HepG2 (cell line): ENCODE measurements around the gene ETFB. TPM values are rescaled to one million over a fixed set of nuclear protein-coding genes. Genes with fewer than 3 reads are reported as not detected.
A peak's percentile ranks its signal among the peaks of the same experiment; 100 is the strongest.

Source experiments
- CHD4 ChIP-seq: fragments of 200-600 bp; sonication (generic); IDR thresholded peaks from 2 replicates; pipeline ENCODE4 v1.7.0; 2017; ENCODE audit warnings: mild to moderate bottlenecking, low read length, borderline replicate concordance
- CREB3 ChIP-seq: sonication (generic); formaldehyde crosslinking; IDR thresholded peaks from 2 replicates; pipeline ENCODE4 v1.5.0; 2020; ENCODE audit warnings: missing genetic modification reagents
- KDM6A ChIP-seq: IDR thresholded peaks from 2 replicates; pipeline ENCODE4 v1.6.1; 2016; ENCODE audit warnings: low read depth
- MED1 ChIP-seq: sonication (generic); formaldehyde crosslinking; IDR thresholded peaks from 2 replicates; pipeline ENCODE4 v1.4.0; 2020; ENCODE audit warnings: missing genetic modification reagents
- MED13 ChIP-seq: sonication (generic); formaldehyde crosslinking; IDR thresholded peaks from 2 replicates; pipeline ENCODE4 v1.5.0; 2020; ENCODE audit warnings: missing genetic modification reagents
- NFE2L1 ChIP-seq: sonication (generic); formaldehyde crosslinking; IDR thresholded peaks from 2 replicates; pipeline ENCODE4 v1.4.0; 2020; ENCODE audit warnings: missing genetic modification reagents, mild to moderate bottlenecking, borderline replicate concordance
- NFYC ChIP-seq: IDR thresholded peaks from 2 replicates; pipeline ENCODE4 v1.6.1; 2016; ENCODE audit warnings: missing genetic modification reagents, missing compliant biosample characterization
- SAFB2 ChIP-seq: sonication (generic); formaldehyde crosslinking; IDR thresholded peaks from 2 replicates; pipeline ENCODE4 v1.5.1; 2020; ENCODE audit warnings: missing genetic modification reagents, low read depth, mild to moderate bottlenecking, borderline replicate concordance
- SETDB1 ChIP-seq: sonication (generic); formaldehyde crosslinking; IDR thresholded peaks from 2 replicates; pipeline ENCODE4 v1.5.1; 2020; ENCODE audit warnings: missing genetic modification reagents, mild to moderate bottlenecking, borderline replicate concordance
- SKI ChIP-seq: fragments of 450-650 bp; IDR thresholded peaks from one replicate; pipeline ENCODE4 v1.6.1; 2018; ENCODE audit warnings: mild to moderate bottlenecking; ENCODE audit not compliant: partially characterized antibody
- SSRP1 ChIP-seq: IDR thresholded peaks from 2 replicates; pipeline ENCODE4 v1.6.1; 2016; ENCODE audit warnings: control low read depth
- STAG1 ChIP-seq: sonication (generic); formaldehyde crosslinking; IDR thresholded peaks from 2 replicates; pipeline ENCODE4 v1.4.0; 2020; ENCODE audit warnings: missing genetic modification reagents
- TRIM22 ChIP-seq: fragments of 450-650 bp; IDR thresholded peaks from 2 replicates; pipeline ENCODE4 v1.6.1; 2017
- ZNF10 ChIP-seq: sonication (generic); formaldehyde crosslinking; IDR thresholded peaks from 2 replicates; pipeline ENCODE4 v1.4.0; 2020; ENCODE audit warnings: mild to moderate bottlenecking, low read depth, missing genetic modification reagents, borderline replicate concordance
- ZNF30 ChIP-seq: sonication (generic); formaldehyde crosslinking; IDR thresholded peaks from 2 replicates; pipeline ENCODE4 v1.5.0; 2020; ENCODE audit warnings: mild to moderate bottlenecking, missing genetic modification reagents
- ZNF451 ChIP-seq: sonication (generic); formaldehyde crosslinking; IDR thresholded peaks from 2 replicates; pipeline ENCODE4 v1.5.0; 2020; ENCODE audit warnings: mild to moderate bottlenecking, missing genetic modification reagents
- polyA plus RNA-seq, 8 experiments: library from polyadenylated mRNA; depleted of rRNA in 3 of 8; stranded (reverse) in 7 of 8; unstranded in 1 of 8; fragments of >200 nt; fragmentation: Illumina TruSeq in 4 of 8; extraction: Trizol in 4 of 8; gene quantifications; 2 replicates each; pipeline versions ENCODE4 v1.2.1 to v1.2.3, GENCODE V29; 2011 to 2016; ENCODE audit warnings: low read depth in 4 of 8, missing spikeins in 1 of 8, mixed read lengths in 1 of 8; ENCODE audit not compliant: insufficient read depth in 1 of 8
- total RNA-seq, 5 experiments: library from RNA; depleted of rRNA; stranded (reverse); fragments of >200 nt; fragmentation: Illumina TruSeq; extraction: Trizol; gene quantifications; 2 replicates each; pipeline ENCODE4 v1.2.3, GENCODE V29; 2016; ENCODE audit warnings: low read depth in 1 of 5
- TF ChIP-seq, protein P1 (sequence below): sonication (generic); formaldehyde crosslinking; IDR thresholded peaks from 2 replicates; pipeline ENCODE4 v1.4.0; 2020; ENCODE audit warnings: missing genetic modification reagents
- TF ChIP-seq, protein P2 (sequence below): sonication (generic); formaldehyde crosslinking; IDR thresholded peaks from 2 replicates; pipeline ENCODE4 v1.4.0; 2020; ENCODE audit warnings: missing genetic modification reagents
- TF ChIP-seq, protein P3 (sequence below): sonication (generic); formaldehyde crosslinking; IDR thresholded peaks from 2 replicates; pipeline ENCODE4 v1.8.0; 2022; ENCODE audit warnings: mild to moderate bottlenecking, missing genetic modification reagents
- TF ChIP-seq, protein P4 (sequence below): sonication (generic); formaldehyde crosslinking; IDR thresholded peaks from 2 replicates; pipeline ENCODE4 v1.5.0; 2020; ENCODE audit warnings: missing genetic modification reagents

Gene ETFB
- total and polyA plus RNA-seq, 2 of the 13 experiments (the other 11 are each of a cell fraction or from before 2014, with no cell fraction given), result 678 to 1,314 TPM

- TF ChIP-seq TRIM22 (no peak), SSRP1 (CRISPR knock-in tag) (no peak), SETDB1 (no peak), CREB3 (CRISPR knock-in tag) (no peak), MED13 (CRISPR knock-in tag) (no peak), ZNF451 (CRISPR knock-in tag) (no peak), ZNF10 (CRISPR knock-in tag) (no peak), NFE2L1 (CRISPR knock-in tag) (no peak), MED1 (CRISPR knock-in tag) (peak; percentile 52; the same call in 1 of the 2 replicates), STAG1 (no peak), SAFB2 (CRISPR knock-in tag) (no peak), ZNF30 (no peak), CHD4 (no peak), KDM6A (CRISPR knock-in tag) (0 out of 2 replicates have a peak, but pooled peaks have one; percentile 35), SKI (no peak), NFYC (CRISPR knock-in tag) (no peak)
- TF ChIP-seq, protein P1, sequence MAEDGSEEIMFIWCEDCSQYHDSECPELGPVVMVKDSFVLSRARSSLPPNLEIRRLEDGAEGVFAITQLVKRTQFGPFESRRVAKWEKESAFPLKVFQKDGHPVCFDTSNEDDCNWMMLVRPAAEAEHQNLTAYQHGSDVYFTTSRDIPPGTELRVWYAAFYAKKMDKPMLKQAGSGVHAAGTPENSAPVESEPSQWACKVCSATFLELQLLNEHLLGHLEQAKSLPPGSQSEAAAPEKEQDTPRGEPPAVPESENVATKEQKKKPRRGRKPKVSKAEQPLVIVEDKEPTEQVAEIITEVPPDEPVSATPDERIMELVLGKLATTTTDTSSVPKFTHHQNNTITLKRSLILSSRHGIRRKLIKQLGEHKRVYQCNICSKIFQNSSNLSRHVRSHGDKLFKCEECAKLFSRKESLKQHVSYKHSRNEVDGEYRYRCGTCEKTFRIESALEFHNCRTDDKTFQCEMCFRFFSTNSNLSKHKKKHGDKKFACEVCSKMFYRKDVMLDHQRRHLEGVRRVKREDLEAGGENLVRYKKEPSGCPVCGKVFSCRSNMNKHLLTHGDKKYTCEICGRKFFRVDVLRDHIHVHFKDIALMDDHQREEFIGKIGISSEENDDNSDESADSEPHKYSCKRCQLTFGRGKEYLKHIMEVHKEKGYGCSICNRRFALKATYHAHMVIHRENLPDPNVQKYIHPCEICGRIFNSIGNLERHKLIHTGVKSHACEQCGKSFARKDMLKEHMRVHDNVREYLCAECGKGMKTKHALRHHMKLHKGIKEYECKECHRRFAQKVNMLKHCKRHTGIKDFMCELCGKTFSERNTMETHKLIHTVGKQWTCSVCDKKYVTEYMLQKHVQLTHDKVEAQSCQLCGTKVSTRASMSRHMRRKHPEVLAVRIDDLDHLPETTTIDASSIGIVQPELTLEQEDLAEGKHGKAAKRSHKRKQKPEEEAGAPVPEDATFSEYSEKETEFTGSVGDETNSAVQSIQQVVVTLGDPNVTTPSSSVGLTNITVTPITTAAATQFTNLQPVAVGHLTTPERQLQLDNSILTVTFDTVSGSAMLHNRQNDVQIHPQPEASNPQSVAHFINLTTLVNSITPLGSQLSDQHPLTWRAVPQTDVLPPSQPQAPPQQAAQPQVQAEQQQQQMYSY (CRISPR knock-in tag), result no peak
- TF ChIP-seq, protein P2, sequence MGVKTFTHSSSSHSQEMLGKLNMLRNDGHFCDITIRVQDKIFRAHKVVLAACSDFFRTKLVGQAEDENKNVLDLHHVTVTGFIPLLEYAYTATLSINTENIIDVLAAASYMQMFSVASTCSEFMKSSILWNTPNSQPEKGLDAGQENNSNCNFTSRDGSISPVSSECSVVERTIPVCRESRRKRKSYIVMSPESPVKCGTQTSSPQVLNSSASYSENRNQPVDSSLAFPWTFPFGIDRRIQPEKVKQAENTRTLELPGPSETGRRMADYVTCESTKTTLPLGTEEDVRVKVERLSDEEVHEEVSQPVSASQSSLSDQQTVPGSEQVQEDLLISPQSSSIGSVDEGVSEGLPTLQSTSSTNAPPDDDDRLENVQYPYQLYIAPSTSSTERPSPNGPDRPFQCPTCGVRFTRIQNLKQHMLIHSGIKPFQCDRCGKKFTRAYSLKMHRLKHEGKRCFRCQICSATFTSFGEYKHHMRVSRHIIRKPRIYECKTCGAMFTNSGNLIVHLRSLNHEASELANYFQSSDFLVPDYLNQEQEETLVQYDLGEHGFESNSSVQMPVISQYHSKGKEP (CRISPR knock-in tag), result no peak
- TF ChIP-seq, protein P3, sequence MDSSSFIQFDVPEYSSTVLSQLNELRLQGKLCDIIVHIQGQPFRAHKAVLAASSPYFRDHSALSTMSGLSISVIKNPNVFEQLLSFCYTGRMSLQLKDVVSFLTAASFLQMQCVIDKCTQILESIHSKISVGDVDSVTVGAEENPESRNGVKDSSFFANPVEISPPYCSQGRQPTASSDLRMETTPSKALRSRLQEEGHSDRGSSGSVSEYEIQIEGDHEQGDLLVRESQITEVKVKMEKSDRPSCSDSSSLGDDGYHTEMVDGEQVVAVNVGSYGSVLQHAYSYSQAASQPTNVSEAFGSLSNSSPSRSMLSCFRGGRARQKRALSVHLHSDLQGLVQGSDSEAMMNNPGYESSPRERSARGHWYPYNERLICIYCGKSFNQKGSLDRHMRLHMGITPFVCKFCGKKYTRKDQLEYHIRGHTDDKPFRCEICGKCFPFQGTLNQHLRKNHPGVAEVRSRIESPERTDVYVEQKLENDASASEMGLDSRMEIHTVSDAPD (CRISPR knock-in tag), result no peak
- TF ChIP-seq, protein P4, sequence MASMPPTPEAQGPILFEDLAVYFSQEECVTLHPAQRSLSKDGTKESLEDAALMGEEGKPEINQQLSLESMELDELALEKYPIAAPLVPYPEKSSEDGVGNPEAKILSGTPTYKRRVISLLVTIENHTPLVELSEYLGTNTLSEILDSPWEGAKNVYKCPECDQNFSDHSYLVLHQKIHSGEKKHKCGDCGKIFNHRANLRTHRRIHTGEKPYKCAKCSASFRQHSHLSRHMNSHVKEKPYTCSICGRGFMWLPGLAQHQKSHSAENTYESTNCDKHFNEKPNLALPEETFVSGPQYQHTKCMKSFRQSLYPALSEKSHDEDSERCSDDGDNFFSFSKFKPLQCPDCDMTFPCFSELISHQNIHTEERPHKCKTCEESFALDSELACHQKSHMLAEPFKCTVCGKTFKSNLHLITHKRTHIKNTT (CRISPR knock-in tag), result no peak
These were observed 18.8 kb downstream of the ETFB start (continued) for GRCh38 chr19:51347209-51347928.
